Ovary (tissue), 3 donors: ENCODE results near the gene AUTS2.

Source experiments
- CTCF ChIP-seq, 3 donors: fragments of 450-650 bp in 2 of 3; fragments of 200-600 bp in 1 of 3; IDR thresholded peaks; one replicate each; pipeline versions ENCODE4 v1.5.1 to v1.8.0; 2016 to 2022; ENCODE audit warnings: antibody characterized with exemption in 3 of 3, mild to moderate bottlenecking in 1 of 3
- EP300 ChIP-seq: sonication (generic); formaldehyde crosslinking; IDR thresholded peaks from one replicate; pipeline ENCODE4 v1.6.1; 2017; ENCODE audit warnings: antibody characterized with exemption
- POLR2A ChIP-seq: fragments of 450-650 bp; IDR thresholded peaks from one replicate; pipeline ENCODE4 v1.6.1; 2017; ENCODE audit warnings: antibody characterized with exemption, mild to moderate bottlenecking, moderate library complexity
- donor health status: DM: no; HTN: no; CAD: no.

DNA sequence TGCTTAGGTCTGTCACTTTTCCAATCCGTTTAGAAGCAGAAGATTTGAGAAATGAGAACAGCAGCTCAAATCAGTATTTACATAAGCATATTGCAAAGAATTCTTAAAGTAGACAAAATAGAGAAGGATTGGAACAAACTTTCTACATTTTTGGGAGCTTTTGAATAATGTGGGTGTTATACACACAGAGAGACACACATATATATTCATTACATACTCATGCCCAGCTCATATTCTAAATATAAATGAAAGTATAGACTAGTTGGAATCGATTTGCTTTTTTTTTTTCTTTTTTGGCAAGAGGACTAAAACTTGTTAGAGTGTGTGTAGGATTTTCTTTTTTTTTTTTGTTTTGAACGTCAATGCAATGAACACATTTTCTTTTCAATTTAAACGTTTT, 538.9 kb downstream of the AUTS2 start:
- TF ChIP-seq POLR2A: no peak
- TF ChIP-seq CTCF (IDR thresholded peaks at IDR 0.05): no peak
- no peak for TF ChIP-seq EP300
